Adrenal gland (tissue), 5 donors: ENCODE measurements around the gene PRKCA.

ENCODE experiments used
- POLR2A ChIP-seq, 2 donors: fragments of 450-650 bp; IDR thresholded peaks; one replicate each; pipeline ENCODE4 v1.6.1; 2017; ENCODE audit warnings: antibody characterized with exemption in 2 of 2, mild to moderate bottlenecking in 2 of 2, moderate library complexity in 1 of 2
- TF ChIP-seq, protein P1 (sequence below), 6 experiments: fragments of 450-650 bp in 4 of 6; fragments of 200-600 bp in 2 of 6; sonication (generic) in 1 of 6; IDR thresholded peaks; 1 replicate in 5 of 6; 2 replicates in 1 of 6; pipeline versions ENCODE4 v1.5.1 to v1.8.0; 2016 to 2021; ENCODE audit warnings: antibody characterized with exemption in 6 of 6, mild to moderate bottlenecking in 2 of 6, moderate library complexity in 1 of 6
- donor health status: DM: no; HTN: no; CAD: no.

DNA sequence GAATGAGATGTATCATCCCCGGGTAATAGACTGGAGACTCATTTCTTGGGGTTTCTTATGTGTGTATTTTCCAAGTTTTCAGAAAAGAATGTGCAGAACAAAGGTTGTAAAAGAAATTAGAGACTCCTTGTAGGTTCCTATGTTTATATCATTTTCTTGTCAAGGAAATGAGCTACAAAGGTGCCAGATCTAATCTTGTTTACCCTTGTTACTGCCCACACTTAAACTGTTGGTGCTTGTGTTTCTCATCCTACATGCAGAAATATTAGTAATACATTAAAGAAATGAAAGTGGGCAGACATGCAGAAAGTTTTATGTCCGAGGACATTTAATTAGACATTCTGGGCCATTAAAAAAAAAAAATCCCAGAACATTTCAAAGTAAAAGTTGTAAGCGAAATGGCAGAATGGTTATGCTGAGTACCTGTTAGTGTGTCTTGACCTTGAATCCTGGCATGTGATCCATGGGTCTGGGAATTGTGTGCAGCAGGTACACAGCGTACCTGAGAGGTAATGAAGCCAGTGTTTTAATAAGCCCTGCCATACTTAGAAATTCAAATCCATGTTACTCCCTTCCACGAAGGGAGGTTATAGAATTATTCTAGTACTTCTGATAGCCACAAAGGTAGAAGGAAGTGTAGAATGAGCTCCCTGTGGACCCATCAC lies 469.9 kb downstream of the PRKCA start:
- TF ChIP-seq, protein P1, sequence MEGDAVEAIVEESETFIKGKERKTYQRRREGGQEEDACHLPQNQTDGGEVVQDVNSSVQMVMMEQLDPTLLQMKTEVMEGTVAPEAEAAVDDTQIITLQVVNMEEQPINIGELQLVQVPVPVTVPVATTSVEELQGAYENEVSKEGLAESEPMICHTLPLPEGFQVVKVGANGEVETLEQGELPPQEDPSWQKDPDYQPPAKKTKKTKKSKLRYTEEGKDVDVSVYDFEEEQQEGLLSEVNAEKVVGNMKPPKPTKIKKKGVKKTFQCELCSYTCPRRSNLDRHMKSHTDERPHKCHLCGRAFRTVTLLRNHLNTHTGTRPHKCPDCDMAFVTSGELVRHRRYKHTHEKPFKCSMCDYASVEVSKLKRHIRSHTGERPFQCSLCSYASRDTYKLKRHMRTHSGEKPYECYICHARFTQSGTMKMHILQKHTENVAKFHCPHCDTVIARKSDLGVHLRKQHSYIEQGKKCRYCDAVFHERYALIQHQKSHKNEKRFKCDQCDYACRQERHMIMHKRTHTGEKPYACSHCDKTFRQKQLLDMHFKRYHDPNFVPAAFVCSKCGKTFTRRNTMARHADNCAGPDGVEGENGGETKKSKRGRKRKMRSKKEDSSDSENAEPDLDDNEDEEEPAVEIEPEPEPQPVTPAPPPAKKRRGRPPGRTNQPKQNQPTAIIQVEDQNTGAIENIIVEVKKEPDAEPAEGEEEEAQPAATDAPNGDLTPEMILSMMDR (IDR thresholded peaks at IDR 0.05): no peak
- TF ChIP-seq POLR2A (IDR thresholded peaks at IDR 0.05): no peak
